Stimulated activated CD4-positive, alpha-beta T cell treated with anti-CD3 and anti-CD28 coated beads, TNF-alpha, amount 100 ng/mL, for 4 hours (primary cell): ENCODE data around the gene OR2B2.

Source experiments
- DNase-seq, 3 experiments: peaks; one replicate each; pipeline ENCODE4 v3.0.0-alpha.2; 2020; ENCODE audit warnings: low read depth in 3 of 3

Gene OR2B2

DNA sequence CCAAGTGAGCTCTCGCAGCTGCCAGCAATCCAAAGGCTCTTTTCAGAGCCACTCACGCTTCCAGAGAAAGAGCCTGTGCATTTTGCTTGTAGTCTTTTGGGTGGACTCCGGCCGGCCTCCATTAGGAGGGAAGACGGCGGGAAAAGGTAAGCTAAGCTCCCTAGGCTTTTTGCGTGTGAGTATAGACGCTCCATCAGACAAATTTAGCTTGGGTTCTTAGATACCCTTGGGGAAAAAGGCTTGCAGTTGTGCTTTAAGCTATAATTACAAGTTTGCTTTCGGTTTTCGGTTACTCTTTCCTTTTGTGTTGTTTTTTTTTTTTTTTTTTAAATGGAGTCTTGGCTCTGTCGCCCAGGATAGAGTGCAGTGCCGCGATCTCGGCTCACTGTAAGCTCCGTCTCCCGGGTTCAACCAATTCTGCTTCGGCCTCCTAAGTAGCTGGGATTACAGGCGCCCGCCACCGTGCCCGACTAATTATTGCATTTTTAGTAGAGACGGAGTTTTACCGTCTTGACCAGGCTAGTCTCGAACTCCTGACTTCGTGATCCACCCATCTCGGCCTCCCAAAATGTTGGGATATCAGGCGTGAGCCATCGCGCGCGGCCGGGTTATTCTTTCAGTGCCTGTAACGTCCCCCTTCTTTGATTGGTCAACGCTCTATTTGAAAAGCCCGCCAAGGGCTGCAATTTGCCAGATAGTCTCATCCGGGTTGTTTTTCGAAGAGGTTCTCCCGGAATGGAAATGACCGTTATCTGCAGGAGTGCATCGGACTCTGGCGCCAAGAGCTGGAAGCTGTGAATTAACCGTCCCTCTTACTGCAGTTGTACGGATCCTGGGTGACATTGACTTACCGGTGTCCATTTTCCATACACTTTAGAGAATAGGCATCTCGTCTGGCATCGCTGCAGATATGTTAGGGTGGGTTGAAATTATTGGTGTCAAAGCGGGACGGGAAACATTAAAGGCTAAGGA is 18.1 kb downstream of the OR2B2 start:
- no peak for DNase-seq

- DNase-seq = peak; percentile 63 to 72 (median 66)
Observed at GRCh38 chr6:27893059-27893835, 18.9 kb downstream of the OR2B2 start.

DNA sequence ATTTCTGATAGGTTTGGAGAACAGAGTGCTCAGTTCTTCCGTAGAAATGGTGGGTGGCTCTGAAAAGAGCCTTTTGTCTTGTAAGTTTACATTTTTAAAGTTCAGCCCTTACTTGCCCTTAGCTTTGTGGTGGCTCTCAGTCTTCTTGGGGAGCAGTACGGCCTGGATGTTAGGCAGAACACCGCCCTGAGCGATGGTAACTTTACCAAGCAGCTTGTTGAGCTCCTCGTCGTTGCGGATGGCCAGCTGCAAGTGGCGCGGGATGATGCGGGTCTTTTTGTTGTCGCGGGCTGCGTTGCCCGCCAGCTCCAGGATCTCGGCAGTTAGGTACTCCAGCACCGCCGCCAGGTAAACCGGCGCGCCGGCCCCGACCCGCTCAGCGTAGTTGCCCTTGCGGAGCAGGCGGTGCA is 19.5 kb downstream of the OR2B2 start:
- no peak for DNase-seq

GRCh38 chr6:27891320-27891875 is 20.8 kb downstream of the OR2B2 start:
- no peak for DNase-seq

DNA sequence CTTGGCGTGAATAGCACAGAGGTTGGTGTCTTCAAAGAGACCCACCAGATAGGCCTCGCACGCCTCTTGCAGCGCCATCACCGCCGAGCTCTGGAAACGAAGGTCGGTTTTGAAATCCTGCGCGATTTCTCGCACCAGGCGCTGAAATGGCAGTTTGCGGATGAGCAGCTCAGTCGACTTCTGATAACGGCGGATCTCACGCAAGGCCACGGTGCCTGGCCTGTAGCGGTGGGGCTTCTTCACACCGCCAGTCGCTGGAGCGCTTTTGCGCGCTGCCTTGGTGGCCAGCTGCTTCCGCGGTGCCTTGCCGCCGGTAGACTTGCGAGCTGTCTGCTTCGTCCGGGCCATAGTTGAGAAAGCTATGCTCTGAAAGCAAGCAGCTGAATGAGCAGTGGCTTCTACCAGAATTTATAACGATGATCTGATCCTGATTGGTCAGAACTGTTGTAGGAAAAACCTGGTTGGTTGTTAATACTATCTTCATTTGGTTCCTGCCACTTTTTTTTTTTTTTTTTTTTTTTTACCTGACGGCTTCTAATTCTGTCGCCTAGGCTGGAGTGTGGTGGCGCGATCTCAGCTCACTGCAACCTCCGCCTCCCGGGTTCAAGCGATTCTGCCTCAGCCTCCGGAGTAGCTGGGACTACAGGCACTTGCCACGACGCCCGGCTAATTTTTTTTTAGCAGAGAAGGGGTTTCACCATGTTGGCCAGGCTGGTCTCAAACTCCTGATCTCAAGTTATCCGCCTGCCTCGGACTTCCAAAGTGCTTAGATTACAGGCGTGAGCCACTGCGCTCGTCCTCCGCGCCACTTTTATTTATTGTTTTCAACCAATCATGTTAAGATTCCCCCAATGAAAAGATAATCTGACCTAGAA is 21.5 kb downstream of the OR2B2 start:
- peak in 1 of 3 experiments; percentile 36 for DNase-seq

DNA sequence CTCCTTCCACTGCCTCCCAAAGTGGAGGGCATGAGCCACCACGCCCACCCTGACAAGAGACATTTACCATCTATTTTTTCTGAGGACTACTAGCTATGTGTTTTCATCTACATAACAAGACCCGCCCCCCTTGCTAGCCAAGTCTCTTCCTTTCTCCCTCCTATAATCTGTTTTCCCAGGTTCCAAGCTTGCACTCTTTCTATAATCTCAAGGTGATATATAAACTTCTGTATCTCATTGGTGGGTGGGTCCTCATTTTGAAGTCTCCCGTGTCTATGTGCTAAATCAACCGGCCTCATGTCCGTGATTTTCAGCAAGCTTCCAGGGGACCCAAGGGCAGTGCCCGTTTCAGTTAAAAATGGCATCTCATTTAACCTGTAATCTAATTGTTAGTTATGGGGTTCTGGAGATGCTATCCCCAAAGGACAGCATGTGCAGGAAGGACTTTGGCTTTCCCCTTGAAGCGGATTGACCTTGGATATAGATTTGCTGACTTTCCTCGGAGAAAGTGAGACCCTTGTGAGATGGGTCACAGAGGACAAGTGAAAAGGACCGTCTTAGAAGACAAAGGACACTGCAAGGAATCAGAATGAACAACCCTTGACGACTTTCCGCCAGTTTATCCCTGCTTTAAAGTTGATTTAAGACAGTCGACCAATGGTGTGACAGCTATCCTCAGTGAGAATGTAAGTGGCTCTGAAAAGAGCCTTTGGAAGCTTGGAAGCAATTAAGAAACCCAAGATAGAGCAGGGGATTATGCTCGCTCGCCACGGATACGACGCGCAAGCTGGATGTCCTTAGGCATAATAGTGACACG is 22.4 kb downstream of the OR2B2 start:
- DNase-seq = no peak

DNA sequence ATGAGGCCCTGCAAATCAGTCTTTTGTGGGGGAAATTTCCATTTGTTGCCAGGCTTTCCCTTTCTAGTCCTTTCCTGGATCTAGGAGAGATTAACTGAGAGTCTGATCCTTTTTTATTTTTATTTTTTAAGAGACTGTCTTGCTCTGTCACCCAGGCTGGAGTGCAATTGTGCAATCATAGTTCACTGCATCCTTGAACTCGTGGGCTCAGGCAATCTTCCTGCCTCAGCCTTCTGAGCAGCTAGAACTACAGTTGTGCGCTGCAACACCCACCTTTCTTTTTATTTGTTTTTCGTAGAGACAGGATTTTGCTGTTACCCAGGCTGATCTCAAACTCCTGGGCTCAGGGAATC is 22.9 kb downstream of the OR2B2 start:
- no peak for DNase-seq

GRCh38 chr6:27888566-27888965 is 23.6 kb downstream of the OR2B2 start:
- DNase-seq = no peak

GRCh38 chr6:27886073-27886472 is 26.1 kb downstream of the OR2B2 start:
- no peak for DNase-seq

GRCh38 chr6:27883136-27883535 is 29.1 kb downstream of the OR2B2 start:
- DNase-seq = no peak

GRCh38 chr6:27882624-27883023 is 29.6 kb downstream of the OR2B2 start:
- no peak for DNase-seq

DNA sequence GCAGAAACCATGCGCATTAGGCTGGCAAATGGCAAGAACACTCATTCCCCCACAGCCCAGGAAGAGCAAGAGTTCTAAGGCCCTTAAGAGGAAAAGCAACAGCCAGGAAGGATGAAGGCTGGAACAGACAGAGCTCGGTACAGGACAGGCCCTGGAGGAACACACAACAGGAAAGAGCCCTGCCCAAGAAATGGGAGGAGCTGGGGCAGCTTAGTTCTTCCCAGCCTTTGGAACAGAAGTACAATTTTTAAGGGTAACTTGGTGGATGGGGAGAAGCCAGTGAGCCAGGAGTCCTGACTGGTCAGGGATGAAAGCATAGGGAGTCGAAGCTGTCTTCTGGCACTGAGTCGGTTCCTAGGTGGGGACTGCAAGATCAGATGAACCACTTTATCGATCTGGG is 32.4 kb downstream of the OR2B2 start:
- no peak for DNase-seq

DNA sequence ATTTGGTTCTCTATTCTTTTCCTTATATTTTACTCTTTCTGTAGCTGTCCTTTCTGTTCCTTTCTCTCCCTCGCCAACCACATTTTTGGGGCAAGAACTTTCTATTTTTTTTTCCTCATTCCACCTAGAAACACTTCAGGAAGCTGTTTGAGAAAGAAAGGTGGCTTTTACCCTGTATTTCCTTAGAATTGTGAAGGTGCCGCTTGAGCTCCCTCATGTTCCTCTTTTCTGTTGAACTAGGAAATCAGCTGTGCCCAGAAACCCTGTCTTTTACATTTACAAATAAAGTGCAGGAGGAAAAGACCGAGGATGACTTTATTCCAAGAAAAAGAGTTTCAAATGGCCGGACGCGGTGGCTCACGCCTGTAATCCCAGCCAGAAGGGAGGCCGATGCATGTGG is 38.2 kb downstream of the OR2B2 start:
- DNase-seq = no peak

DNA sequence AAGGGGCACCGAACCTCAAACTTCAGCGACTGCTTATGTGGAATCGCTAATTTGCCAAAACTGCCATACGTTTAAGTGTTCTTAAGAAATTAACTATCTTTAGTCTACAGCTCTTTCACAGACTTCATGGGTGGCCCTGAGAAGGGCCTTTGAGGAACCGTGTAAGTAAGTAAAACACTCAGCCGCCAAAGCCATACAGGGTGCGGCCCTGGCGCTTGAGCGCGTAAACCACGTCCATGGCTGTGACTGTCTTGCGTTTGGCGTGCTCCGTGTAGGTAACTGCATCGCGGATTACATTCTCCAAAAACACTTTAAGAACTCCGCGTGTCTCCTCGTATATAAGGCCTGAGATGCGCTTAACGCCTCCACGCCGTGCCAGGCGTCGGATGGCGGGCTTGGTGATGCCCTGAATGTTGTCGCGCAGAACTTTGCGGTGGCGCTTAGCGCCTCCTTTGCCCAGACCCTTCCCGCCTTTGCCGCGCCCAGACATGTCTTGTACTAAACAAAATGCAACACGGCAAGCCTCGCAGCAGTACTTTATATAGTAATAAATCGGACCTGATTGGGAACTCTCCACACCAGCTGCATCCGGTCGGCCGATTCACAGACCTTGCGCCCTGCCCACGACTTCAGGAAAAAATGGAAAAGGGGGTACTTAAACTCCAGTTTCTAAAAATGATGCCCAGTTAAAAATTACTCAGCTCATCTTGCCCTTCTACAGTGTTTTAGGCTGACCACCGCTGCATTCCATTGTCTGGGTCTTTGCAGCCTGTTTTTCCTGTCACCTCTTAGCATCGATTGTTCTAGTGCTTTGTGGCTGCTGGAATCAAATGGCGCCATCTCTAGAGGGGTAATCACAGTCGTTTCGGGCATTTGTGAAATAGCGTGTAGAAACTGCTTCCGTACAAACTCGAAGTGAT is 38.9 kb downstream of the OR2B2 start:
- peak in 2 of 3 experiments; percentile 27 to 39 for DNase-seq

- DNase-seq = no peak
Observed at GRCh38 chr6:27872642-27873020, 39.6 kb downstream of the OR2B2 start.

GRCh38 chr6:27871924-27872638 is 40.1 kb downstream of the OR2B2 start:
- peak; percentile 46 to 86 (median 60) for DNase-seq

DNA sequence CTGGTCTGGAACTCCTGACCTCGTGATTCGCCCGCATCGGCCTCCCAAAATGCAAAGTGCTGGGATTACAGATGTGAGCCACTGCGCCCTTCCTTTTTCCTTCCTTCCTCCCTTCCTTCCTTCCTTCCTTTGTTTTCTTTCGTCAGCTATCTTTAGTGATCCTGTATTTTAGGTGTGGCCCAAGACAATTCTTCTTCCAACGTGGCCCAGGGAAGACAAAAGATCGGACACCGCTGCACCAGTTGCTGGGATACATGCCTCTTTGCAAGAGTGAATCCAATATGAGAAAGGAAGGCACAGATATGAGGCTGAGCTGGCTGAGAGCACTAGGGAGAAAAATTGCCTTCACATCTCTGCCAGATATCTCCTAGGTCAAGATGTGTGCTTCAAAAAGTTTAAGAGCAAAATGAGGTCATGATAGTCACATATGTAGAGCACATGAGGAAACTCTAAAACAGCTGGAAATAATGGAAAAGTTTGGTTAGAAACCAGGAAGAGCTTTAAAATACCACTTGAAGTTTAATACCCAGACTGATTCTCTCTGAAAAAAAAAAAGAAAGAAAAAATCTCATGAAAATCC is 41.8 kb downstream of the OR2B2 start:
- no peak for DNase-seq

- DNase-seq = no peak
Observed at GRCh38 chr6:27868311-27868710, 43.9 kb downstream of the OR2B2 start.

DNA sequence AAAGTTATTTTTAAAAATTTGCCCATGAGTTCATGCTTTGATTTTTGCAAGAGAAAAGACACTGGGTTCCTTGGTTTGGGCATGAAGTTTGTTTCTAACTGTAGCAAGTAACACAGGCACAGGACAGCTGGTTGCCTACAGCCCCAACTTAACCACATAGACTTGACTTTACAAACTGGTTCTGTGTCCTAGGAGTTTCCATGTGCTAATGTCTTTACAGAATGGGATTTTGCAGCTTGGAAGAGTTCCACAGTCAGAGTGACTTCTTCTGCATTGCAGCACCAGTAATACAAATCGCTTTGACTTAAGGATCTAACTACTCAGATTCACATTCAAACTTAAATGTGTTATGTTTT is 44.3 kb downstream of the OR2B2 start:
- DNase-seq = no peak
